ENCODE measurements around the gene ATP1A2.

GRCh38 chr1:160149716-160150115, 34.2 kb downstream of the ATP1A2 start:
- TF ChIP-seq RAD21 (IDR thresholded peaks at IDR 0.05) = no peak
- TF ChIP-seq SP1 (IDR thresholded peaks at IDR 0.05) = no peak
- TF ChIP-seq, protein P1, sequence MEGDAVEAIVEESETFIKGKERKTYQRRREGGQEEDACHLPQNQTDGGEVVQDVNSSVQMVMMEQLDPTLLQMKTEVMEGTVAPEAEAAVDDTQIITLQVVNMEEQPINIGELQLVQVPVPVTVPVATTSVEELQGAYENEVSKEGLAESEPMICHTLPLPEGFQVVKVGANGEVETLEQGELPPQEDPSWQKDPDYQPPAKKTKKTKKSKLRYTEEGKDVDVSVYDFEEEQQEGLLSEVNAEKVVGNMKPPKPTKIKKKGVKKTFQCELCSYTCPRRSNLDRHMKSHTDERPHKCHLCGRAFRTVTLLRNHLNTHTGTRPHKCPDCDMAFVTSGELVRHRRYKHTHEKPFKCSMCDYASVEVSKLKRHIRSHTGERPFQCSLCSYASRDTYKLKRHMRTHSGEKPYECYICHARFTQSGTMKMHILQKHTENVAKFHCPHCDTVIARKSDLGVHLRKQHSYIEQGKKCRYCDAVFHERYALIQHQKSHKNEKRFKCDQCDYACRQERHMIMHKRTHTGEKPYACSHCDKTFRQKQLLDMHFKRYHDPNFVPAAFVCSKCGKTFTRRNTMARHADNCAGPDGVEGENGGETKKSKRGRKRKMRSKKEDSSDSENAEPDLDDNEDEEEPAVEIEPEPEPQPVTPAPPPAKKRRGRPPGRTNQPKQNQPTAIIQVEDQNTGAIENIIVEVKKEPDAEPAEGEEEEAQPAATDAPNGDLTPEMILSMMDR (IDR thresholded peaks at IDR 0.05; ENCODE audit: low read depth, low read length, missing input control) = no peak
- TF ChIP-seq ATF3 (IDR thresholded peaks at IDR 0.05) = no peak
- no peak for TF ChIP-seq NR2F2 (IDR thresholded peaks at IDR 0.05)
- no peak for TF ChIP-seq TAF1 (conservative IDR thresholded peaks at IDR 0.05)
